Measurements from ENCODE around the gene ZBTB8A. TPM values are rescaled to one million over a fixed set of nuclear protein-coding genes. Genes with fewer than 3 reads are reported as not detected.

The ZBTB8A gene
- total RNA-seq, 4 donors from 2014 or later: 2.2 to 21.1 (median 6.6) TPM

GRCh38 chr1:32613472-32613871 lies 74.2 kb downstream of the ZBTB8A start:
- Histone ChIP-seq H3K27ac (no peak overlapping the region), H3K4me1 (peaks cover 0 to 13% (median 5%) of the 10 kb centered on the region in 4 donors), H3K4me3 (no peak overlapping the region), H3K36me3 (no peaks in the 10 kb centered on the region), H3K27me3 (no peaks in the 10 kb centered on the region), H3K9me3 (no peaks in the 10 kb centered on the region)
- intact Hi-C loops (cut with DNase I; ENCODE audit: low total_unique reads): no loop called here
- in situ Hi-C loops (cut with MboI; ENCODE audit: low pct_ligation_motif_present in 1 of 4, low pct_unique_long_range_greater_than_20kb in 1 of 4, low sequenced_read_pairs in 3 of 4): no loop called here
- TF ChIP-seq POLR2AphosphoS5 (IDR thresholded peaks at IDR 0.05) (no peak), EP300 (IDR thresholded peaks at IDR 0.05; ENCODE audit: low read depth) (no peak), POLR2A (IDR thresholded peaks at IDR 0.05) (no peak), CTCF (IDR thresholded peaks at IDR 0.05) (no peak)
- 60 to 87% methylated on average over 1 to 5 of the region's 5 CpGs for WGBS, 2 donors (ENCODE audit: low coverage in 1 of 2)
- DNase-seq: no peak

GRCh38 chr1:32618673-32619221 lies 79.5 kb downstream of the ZBTB8A start:
- TF ChIP-seq EP300 (IDR thresholded peaks at IDR 0.05; ENCODE audit: low read depth) (no peak), CTCF (IDR thresholded peaks at IDR 0.05) (no peak), POLR2AphosphoS5 (IDR thresholded peaks at IDR 0.05) (no peak), POLR2A (IDR thresholded peaks at IDR 0.05) (no peak)
- intact Hi-C loops (cut with DNase I; ENCODE audit: low total_unique reads) (no loop called here), in situ Hi-C loops (cut with MboI; ENCODE audit: low pct_ligation_motif_present in 1 of 4, low pct_unique_long_range_greater_than_20kb in 1 of 4, low sequenced_read_pairs in 3 of 4) (no loop called here)
- WGBS, 2 donors (ENCODE audit: low coverage in 1 of 2): 96 to 100% methylated on average over 3 to 5 of the region's 5 CpGs
- Histone ChIP-seq H3K9me3 (no peaks in the 10 kb centered on the region), H3K4me3 (no peak overlapping the region), H3K4me1 (no peaks in the 10 kb centered on the region), H3K27me3 (no peaks in the 10 kb centered on the region), H3K27ac (no peak overlapping the region), H3K36me3 (no peaks in the 10 kb centered on the region)
- no peak for DNase-seq

GRCh38 chr1:32619701-32620485 lies 80.7 kb downstream of the ZBTB8A start:
- in situ Hi-C loops (cut with MboI; ENCODE audit: low pct_ligation_motif_present in 1 of 4, low pct_unique_long_range_greater_than_20kb in 1 of 4, low sequenced_read_pairs in 3 of 4): no loop called here
- TF ChIP-seq POLR2AphosphoS5 (IDR thresholded peaks at IDR 0.05) (no peak), EP300 (IDR thresholded peaks at IDR 0.05; ENCODE audit: low read depth) (no peak), CTCF (IDR thresholded peaks at IDR 0.05) (no peak), POLR2A (IDR thresholded peaks at IDR 0.05) (no peak)
- no peak overlapping the region for H3K4me3 ChIP-seq
- DNase-seq: no peak
- no peaks in the 10 kb centered on the region for H3K36me3 ChIP-seq
- intact Hi-C loops (cut with DNase I; ENCODE audit: low total_unique reads): no loop called here
- no peaks in the 10 kb centered on the region for H3K27me3 ChIP-seq
- H3K9me3 ChIP-seq: no peaks in the 10 kb centered on the region
- H3K4me1 ChIP-seq: no peaks in the 10 kb centered on the region
- 61 to 64% methylated on average over 4 to 5 of the region's 5 CpGs for WGBS, 2 donors (ENCODE audit: low coverage in 1 of 2)
- no peak overlapping the region for H3K27ac ChIP-seq

- no peaks in the 10 kb centered on the region for H3K9me3 ChIP-seq
- in situ Hi-C loops (cut with MboI; ENCODE audit: low pct_ligation_motif_present in 1 of 4, low pct_unique_long_range_greater_than_20kb in 1 of 4, low sequenced_read_pairs in 3 of 4): no loop called here
- no peaks in the 10 kb centered on the region for H3K27me3 ChIP-seq
- H3K4me1 ChIP-seq: no peaks in the 10 kb centered on the region
- no peaks in the 10 kb centered on the region for H3K36me3 ChIP-seq
- H3K27ac ChIP-seq: no peak overlapping the region
- intact Hi-C loops (cut with DNase I; ENCODE audit: low total_unique reads): no loop called here
- TF ChIP-seq CTCF (IDR thresholded peaks at IDR 0.05) (no peak), POLR2AphosphoS5 (IDR thresholded peaks at IDR 0.05) (no peak), POLR2A (IDR thresholded peaks at IDR 0.05) (no peak), EP300 (IDR thresholded peaks at IDR 0.05; ENCODE audit: low read depth) (no peak)
- H3K4me3 ChIP-seq: no peak overlapping the region
- DNase-seq: no peak
- WGBS, 2 donors (ENCODE audit: low coverage in 1 of 2): 82 to 86% methylated on average over 2 of the region's 2 CpGs
Observed at GRCh38 chr1:32622205-32622604, 83.0 kb downstream of the ZBTB8A start.

Measured in transverse colon (tissue), 4 donors.